H9 (cell line): ENCODE measurements around the gene CARD19. TPM values are rescaled to one million over a fixed set of nuclear protein-coding genes. Genes with fewer than 3 reads are reported as not detected.
A peak's percentile ranks its signal among the peaks of the same experiment; 100 is the strongest.

ENCODE experiments used
- DNase-seq: peaks from one replicate; pipeline ENCODE4 v3.0.0-alpha.2; 2017
- H2AFZ ChIP-seq: one replicate; pipeline ENCODE4 v1.6.1; 2013; ENCODE audit warnings: mild to moderate bottlenecking, low read length, control low read depth, moderate library complexity
- H2AK5ac ChIP-seq: 2 replicates; pipeline ENCODE4 v1.6.1; 2013; ENCODE audit warnings: low read length, control low read depth, mixed read lengths; ENCODE audit not compliant: insufficient read length
- H2BK120ac ChIP-seq: one replicate; pipeline ENCODE4 v1.6.1; 2013; ENCODE audit warnings: low read depth, mild to moderate bottlenecking, low read length, control low read depth, inconsistent platforms; ENCODE audit not compliant: poor library complexity, severe bottlenecking
- H2BK12ac ChIP-seq: 2 replicates; pipeline ENCODE4 v1.6.1; 2013; ENCODE audit warnings: low read length, control low read depth, mixed read lengths, low read depth; ENCODE audit not compliant: insufficient read length
- H2BK15ac ChIP-seq: 2 replicates; pipeline ENCODE4 v1.6.1; 2013; ENCODE audit warnings: low read depth, low read length, control low read depth
- H2BK20ac ChIP-seq: one replicate; pipeline ENCODE4 v1.6.1; 2013; ENCODE audit warnings: low read depth, mild to moderate bottlenecking, low read length, control low read depth, inconsistent platforms; ENCODE audit not compliant: poor library complexity, severe bottlenecking
- H2BK5ac ChIP-seq: 2 replicates; pipeline ENCODE4 v1.6.1; 2013; ENCODE audit warnings: low read length, control low read depth, mixed read lengths; ENCODE audit not compliant: insufficient read length
- H3K14ac ChIP-seq: 2 replicates; pipeline ENCODE4 v1.6.1; 2013; ENCODE audit warnings: low read length, control low read depth; ENCODE audit not compliant: insufficient read depth
- H3K18ac ChIP-seq: 2 replicates; pipeline ENCODE4 v1.6.1; 2013; ENCODE audit warnings: low read depth, mild to moderate bottlenecking, mixed read lengths, low read length, control low read depth; ENCODE audit not compliant: insufficient read length
- H3K23ac ChIP-seq: 2 replicates; pipeline ENCODE4 v1.6.1; 2013; ENCODE audit warnings: low read length, control low read depth, mixed read lengths, low read depth; ENCODE audit not compliant: insufficient read length
- H3K23me2 ChIP-seq: 2 replicates; pipeline ENCODE4 v1.6.1; 2013; ENCODE audit warnings: low read depth, mild to moderate bottlenecking, mixed read lengths, low read length, control low read depth; ENCODE audit not compliant: insufficient read length, poor library complexity, severe bottlenecking
- H3K27ac ChIP-seq: 2 replicates; pipeline ENCODE4 v1.5.1; 2013; ENCODE audit warnings: low read length, control low read depth, mixed read lengths, low read depth; ENCODE audit not compliant: insufficient read length
- H3K27me3 ChIP-seq: 2 replicates; pipeline ENCODE4 v1.6.1; 2013; ENCODE audit warnings: low read length, control low read depth, inconsistent platforms; ENCODE audit not compliant: insufficient read depth
- H3K4ac ChIP-seq: 2 replicates; pipeline ENCODE4 v1.6.1; 2013; ENCODE audit warnings: low read depth, mild to moderate bottlenecking, control low read depth, inconsistent platforms, low read length, moderate library complexity
- H3K4me1 ChIP-seq: 2 replicates; pipeline ENCODE4 v1.6.1; 2013; ENCODE audit warnings: low read length, control low read depth, inconsistent platforms; ENCODE audit not compliant: insufficient read depth
- H3K4me2 ChIP-seq: 2 replicates; pipeline ENCODE4 v1.6.1; 2013; ENCODE audit warnings: low read length, control low read depth, mixed read lengths; ENCODE audit not compliant: insufficient read length, insufficient read depth
- H3K56ac ChIP-seq: 2 replicates; pipeline ENCODE4 v1.6.1; 2013; ENCODE audit warnings: low read depth, mild to moderate bottlenecking, mixed read lengths, low read length, control low read depth; ENCODE audit not compliant: insufficient read length
- H3K79me1 ChIP-seq: 2 replicates; pipeline ENCODE4 v1.6.1; 2013; ENCODE audit warnings: low read depth, mild to moderate bottlenecking, moderate library complexity, low read length, control low read depth, inconsistent platforms; ENCODE audit not compliant: insufficient read depth, poor library complexity, severe bottlenecking
- H3K79me2 ChIP-seq: 2 replicates; pipeline ENCODE4 v1.6.1; 2013; ENCODE audit warnings: low read length, control low read depth, inconsistent platforms; ENCODE audit not compliant: insufficient read depth
- H3K9ac ChIP-seq: 2 replicates; pipeline ENCODE4 v1.6.1; 2013; ENCODE audit warnings: low read length, control low read depth, mixed read lengths; ENCODE audit not compliant: insufficient read length; ENCODE audit errors: extremely low read depth
- H3K9me3 ChIP-seq: one replicate; pipeline ENCODE4 v1.6.1; 2013; ENCODE audit warnings: low read depth, low read length, inconsistent platforms; ENCODE audit not compliant: control insufficient read depth
- H3T11ph ChIP-seq: one replicate; pipeline ENCODE4 v1.6.1; 2013; ENCODE audit warnings: mild to moderate bottlenecking, low read length, control low read depth, inconsistent platforms
- H4K20me1 ChIP-seq: one replicate; pipeline ENCODE4 v1.6.1; 2013; ENCODE audit not compliant: control insufficient read depth, insufficient read length, insufficient read depth
- H4K5ac ChIP-seq: 2 replicates; pipeline ENCODE4 v1.6.1; 2013; ENCODE audit warnings: low read depth, mild to moderate bottlenecking, mixed read lengths, low read length, control low read depth; ENCODE audit not compliant: insufficient read length
- H4K8ac ChIP-seq: replicated peaks from 2 replicates; pipeline ENCODE4 v1.6.1; 2013; ENCODE audit warnings: low read length, control low read depth, mixed read lengths, low read depth; ENCODE audit not compliant: insufficient read length
- H4K91ac ChIP-seq: 2 replicates; pipeline ENCODE4 v1.6.1; 2013; ENCODE audit warnings: low read depth, mild to moderate bottlenecking, moderate library complexity, mixed read lengths, low read length, control low read depth; ENCODE audit not compliant: insufficient read length
- H3K27ac Mint-ChIP-seq, 3 experiments: 2 replicates in 2 of 3; 3 replicates in 1 of 3; pipeline ENCODE4 v1.8.0; 2020 to 2021; ENCODE audit warnings: mixed read lengths in 3 of 3, mild to moderate bottlenecking in 1 of 3, moderate library complexity in 1 of 3
- H3K27me3 Mint-ChIP-seq: 2 replicates; pipeline ENCODE4 v1.8.0; 2021; ENCODE audit warnings: low read depth, mild to moderate bottlenecking, moderate library complexity, mixed read lengths
- H3K36me3 Mint-ChIP-seq, 3 experiments: 2 replicates in 2 of 3; 3 replicates in 1 of 3; pipeline ENCODE4 v1.8.0; 2020 to 2021; ENCODE audit warnings: low read depth in 3 of 3, mixed read lengths in 3 of 3; ENCODE audit not compliant: insufficient read depth in 1 of 3
- H3K4me1 Mint-ChIP-seq, 2 experiments: 2 replicates each; pipeline ENCODE4 v1.8.0; 2020; ENCODE audit warnings: mixed read lengths in 2 of 2
- H3K4me3 Mint-ChIP-seq, 2 experiments: 2 replicates in 1 of 2; 3 replicates in 1 of 2; pipeline ENCODE4 v1.8.0; 2020 to 2021; ENCODE audit warnings: mild to moderate bottlenecking in 2 of 2, mixed read lengths in 2 of 2, moderate library complexity in 1 of 2
- H3K9me3 Mint-ChIP-seq, 2 experiments: 2 replicates in 1 of 2; 3 replicates in 1 of 2; pipeline ENCODE4 v1.8.0; 2020; ENCODE audit warnings: mild to moderate bottlenecking in 2 of 2, mixed read lengths in 2 of 2, moderate library complexity in 1 of 2
- CTCF ChIP-seq: fragments of 200-600 bp; sonication (generic); conservative IDR thresholded peaks from 3 replicates; pipeline ENCODE4 v1.8.0; 2021; ENCODE audit warnings: antibody characterized with exemption, mild to moderate bottlenecking
- WGBS: extraction: QIAGEN DNeasy Blood & Tissue Kit; methylation state at CpG from one replicate; pipeline ENCODE4 v1.1.7; 2013; ENCODE audit warnings: missing lambda C conversion rate, low lambda C conversion rate, mixed read lengths; ENCODE audit not compliant: insufficient read length; ENCODE audit errors: extremely low coverage; 5-methylcytosine and 5-hydroxymethylcytosine counted together
- total RNA-seq: library from RNA; stranded (reverse); gene quantifications from 2 replicates; pipeline ENCODE4 v1.2.1, GENCODE V29; 2021

The CARD19 gene
- total RNA-seq, 1 experiment from 2014 or later: 21.4 TPM

DNA sequence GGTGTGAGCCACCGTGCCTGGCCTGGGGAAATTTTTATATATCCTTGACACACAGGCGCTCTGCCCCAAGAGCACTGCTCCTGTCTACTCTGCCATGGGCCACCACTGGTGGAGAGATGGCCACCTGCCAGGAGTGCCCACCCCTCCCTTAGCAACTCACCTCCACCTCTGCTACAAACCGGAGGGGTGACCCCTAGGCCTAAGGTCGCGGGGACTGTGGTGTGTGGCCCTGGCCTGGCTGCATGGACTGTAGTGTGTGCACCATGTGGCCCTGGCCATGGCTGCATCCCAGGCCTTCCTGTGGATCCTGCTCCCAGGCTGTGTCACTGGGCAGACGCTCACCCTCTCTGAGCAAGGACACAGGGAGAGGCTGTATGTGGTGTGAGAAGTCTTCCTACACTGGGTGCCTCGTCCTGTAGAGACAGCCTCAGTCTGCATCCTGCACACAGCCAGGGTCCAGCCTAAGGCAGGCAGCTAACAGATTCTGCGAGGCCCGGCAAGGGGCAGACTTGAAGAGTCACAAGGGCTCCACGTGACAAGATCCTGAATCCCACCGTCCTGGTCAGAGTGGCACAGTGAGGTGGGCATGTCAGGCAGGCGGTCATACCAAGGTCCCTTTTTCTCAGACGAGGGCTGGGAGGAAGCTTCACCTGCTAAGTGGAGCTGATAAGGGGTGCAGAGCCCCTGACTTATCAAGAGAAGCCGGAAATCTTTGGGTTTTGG, 27.7 kb downstream of the CARD19 start:
- Histone ChIP-seq H2BK120ac (no peak overlapping the region), H3K9ac (no peak overlapping the region), H3K14ac (no peak overlapping the region), H3K23ac (no peak overlapping the region), H4K91ac (no peak overlapping the region), H2BK12ac (no peak overlapping the region), H3T11ph (no peak overlapping the region), H3K23me2 (no peaks in the 10 kb centered on the region), H3K4me1 (no peaks in the 10 kb centered on the region), H3K27ac (no peak overlapping the region), H4K20me1 (no peaks in the 10 kb centered on the region), H3K9me3 (no peaks in the 10 kb centered on the region), H3K27me3 (no peaks in the 10 kb centered on the region), H3K79me1 (no peaks in the 10 kb centered on the region), H2BK20ac (no peak overlapping the region), H3K18ac (no peak overlapping the region), H2AK5ac (no peak overlapping the region), H2BK5ac (no peak overlapping the region), H2AFZ (no peak overlapping the region), H3K56ac (no peak overlapping the region), H2BK15ac (no peak overlapping the region), H4K5ac (no peak overlapping the region), H4K8ac (no peak overlapping the region), H3K4me2 (no peak overlapping the region), H3K79me2 (no peaks in the 10 kb centered on the region), H3K4ac (no peak overlapping the region)
- no peaks in the 10 kb centered on the region for H3K9me3 Mint-ChIP-seq
- no peak overlapping the region for H3K4me3 Mint-ChIP-seq
- peaks cover 10 to 28% of the 10 kb centered on the region in 2 experiments for H3K4me1 Mint-ChIP-seq
- H3K27ac Mint-ChIP-seq: no peak overlapping the region
- no CpG with 5 or more reads among the region's 14 CpGs for WGBS
- H3K27me3 Mint-ChIP-seq: no peaks in the 10 kb centered on the region; the same call in 1 of the 2 replicates
- TF ChIP-seq CTCF: no peak
- DNase-seq: peak; percentile 12
- H3K36me3 Mint-ChIP-seq: peaks cover 4 to 17% (median 15%) of the 10 kb centered on the region in 3 experiments; a peak in 5 of 7 replicates
